ENCODE results near the gene S100P. TPM values are rescaled to one million over a fixed set of nuclear protein-coding genes. Genes with fewer than 3 reads are reported as not detected.

Gene S100P
- polyA plus RNA-seq, 1 experiment: 0.06 TPM

- ChIA-PET POLR2A (no interaction called here), CTCF (interaction anchor here (0.6 to 0.9 kb wide), 3 partner anchors 24 to 140 kb away, joined by 3 to 4 read pairs (median 3); no protein-coding TSS in a partner anchor)
- Histone ChIP-seq H3K4me3 (ENCODE audit: low read depth, low read length) (no peak overlapping the region), H3K36me3 (ENCODE audit: control insufficient read depth, insufficient read depth, low read length) (no peaks in the 10 kb centered on the region), H3K27me3 (ENCODE audit: control insufficient read depth, insufficient read depth, low read length) (no peaks in the 10 kb centered on the region)
- peak; percentile 50 for DNase-seq (ENCODE audit: low read depth)
- TF ChIP-seq, protein P1, sequence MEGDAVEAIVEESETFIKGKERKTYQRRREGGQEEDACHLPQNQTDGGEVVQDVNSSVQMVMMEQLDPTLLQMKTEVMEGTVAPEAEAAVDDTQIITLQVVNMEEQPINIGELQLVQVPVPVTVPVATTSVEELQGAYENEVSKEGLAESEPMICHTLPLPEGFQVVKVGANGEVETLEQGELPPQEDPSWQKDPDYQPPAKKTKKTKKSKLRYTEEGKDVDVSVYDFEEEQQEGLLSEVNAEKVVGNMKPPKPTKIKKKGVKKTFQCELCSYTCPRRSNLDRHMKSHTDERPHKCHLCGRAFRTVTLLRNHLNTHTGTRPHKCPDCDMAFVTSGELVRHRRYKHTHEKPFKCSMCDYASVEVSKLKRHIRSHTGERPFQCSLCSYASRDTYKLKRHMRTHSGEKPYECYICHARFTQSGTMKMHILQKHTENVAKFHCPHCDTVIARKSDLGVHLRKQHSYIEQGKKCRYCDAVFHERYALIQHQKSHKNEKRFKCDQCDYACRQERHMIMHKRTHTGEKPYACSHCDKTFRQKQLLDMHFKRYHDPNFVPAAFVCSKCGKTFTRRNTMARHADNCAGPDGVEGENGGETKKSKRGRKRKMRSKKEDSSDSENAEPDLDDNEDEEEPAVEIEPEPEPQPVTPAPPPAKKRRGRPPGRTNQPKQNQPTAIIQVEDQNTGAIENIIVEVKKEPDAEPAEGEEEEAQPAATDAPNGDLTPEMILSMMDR (IDR thresholded peaks at IDR 0.05; ENCODE audit: insufficient read depth, low read depth, low read length): 0 out of 2 replicates have a peak, but pooled peaks have one; percentile 10
These were observed 39.0 kb downstream of the S100P start for GRCh38 chr4:6732441-6733357.

DNA sequence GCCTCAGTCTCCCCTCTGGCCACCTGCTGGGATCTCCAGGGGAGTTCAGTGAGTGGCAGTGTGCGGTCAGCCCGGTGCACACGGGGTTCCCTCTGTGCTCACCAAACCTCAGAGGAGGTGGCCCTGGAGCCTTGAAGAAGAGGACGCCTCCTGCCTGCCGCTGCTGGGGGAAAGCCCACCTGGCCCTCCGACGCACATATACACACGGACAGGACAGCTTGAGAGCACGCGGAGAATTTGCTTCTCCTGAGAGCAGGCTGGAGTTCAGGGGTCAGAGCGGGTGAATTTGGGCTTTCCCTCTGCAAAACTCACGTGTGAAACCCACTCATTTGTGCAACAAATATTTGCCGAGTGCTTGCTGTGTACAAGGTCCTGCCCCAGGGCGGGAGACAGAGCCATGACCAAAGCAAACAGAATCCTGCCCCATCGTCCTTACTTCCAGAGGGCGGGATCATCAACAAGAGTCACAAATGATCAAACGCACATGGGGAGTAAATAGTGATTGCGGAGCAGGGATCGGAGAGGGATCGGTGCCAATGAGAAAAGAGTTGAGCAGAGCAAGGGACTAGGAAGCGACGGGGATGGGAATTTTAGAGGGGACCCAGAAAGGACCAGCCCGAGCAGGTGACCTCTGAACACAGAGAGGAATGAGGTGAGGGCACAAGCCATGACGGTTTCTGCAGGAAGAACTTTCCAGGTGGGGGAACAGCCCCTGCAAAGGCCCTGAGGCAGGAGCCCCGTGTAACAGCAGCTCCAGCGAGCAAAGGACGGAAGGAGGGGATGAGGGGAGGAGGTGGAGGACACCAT is 39.9 kb downstream of the S100P start:
- no peak for DNase-seq (ENCODE audit: low read depth)
- Histone ChIP-seq H3K4me3 (ENCODE audit: low read depth, low read length) (no peak overlapping the region), H3K36me3 (ENCODE audit: control insufficient read depth, insufficient read depth, low read length) (no peaks in the 10 kb centered on the region), H3K27me3 (ENCODE audit: control insufficient read depth, insufficient read depth, low read length) (no peaks in the 10 kb centered on the region)
- TF ChIP-seq, protein P1 (IDR thresholded peaks at IDR 0.05; ENCODE audit: insufficient read depth, low read depth, low read length): no peak
- ChIA-PET CTCF (interaction anchor here (0.6 kb wide), 1 partner anchor 24 kb away, joined by 3 read pairs; no protein-coding TSS in a partner anchor), POLR2A (no interaction called here)

- POLR2A ChIA-PET: no interaction called here
- H3K4me3 ChIP-seq (ENCODE audit: low read depth, low read length): no peak overlapping the region
- CTCF ChIA-PET: interaction anchor here (0.7 kb wide), 1 partner anchor 14 kb away, joined by 3 read pairs; no protein-coding TSS in a partner anchor
- H3K27me3 ChIP-seq (ENCODE audit: control insufficient read depth, insufficient read depth, low read length): no peaks in the 10 kb centered on the region
- TF ChIP-seq, protein P1 (IDR thresholded peaks at IDR 0.05; ENCODE audit: insufficient read depth, low read depth, low read length): no peak
- DNase-seq (ENCODE audit: low read depth): no peak
- no peaks in the 10 kb centered on the region for H3K36me3 ChIP-seq (ENCODE audit: control insufficient read depth, insufficient read depth, low read length)
These were observed 40.6 kb downstream of the S100P start for GRCh38 chr4:6734165-6734786.

- CTCF ChIA-PET: no interaction called here
- no peaks in the 10 kb centered on the region for H3K36me3 ChIP-seq (ENCODE audit: control insufficient read depth, insufficient read depth, low read length)
- no peaks in the 10 kb centered on the region; the same call in none of the 2 replicates for H3K27me3 ChIP-seq (ENCODE audit: control insufficient read depth, insufficient read depth, low read length)
- DNase-seq (ENCODE audit: low read depth): no peak
- H3K4me3 ChIP-seq (ENCODE audit: low read depth, low read length): no peak overlapping the region
- POLR2A ChIA-PET: no interaction called here
- TF ChIP-seq, protein P1 (IDR thresholded peaks at IDR 0.05; ENCODE audit: insufficient read depth, low read depth, low read length): no peak
These were observed 46.2 kb downstream of the S100P start for GRCh38 chr4:6739920-6740319.
